ENCODE measurements around the gene ESR2.
A peak's percentile ranks its signal among the peaks of the same experiment; 100 is the strongest.
"Not testable (repeated sequence)": the region's sequence is repeated elsewhere in the genome, so short reads cannot be mapped to it uniquely, and the experiment has no call there.

ESR2 gene

DNA sequence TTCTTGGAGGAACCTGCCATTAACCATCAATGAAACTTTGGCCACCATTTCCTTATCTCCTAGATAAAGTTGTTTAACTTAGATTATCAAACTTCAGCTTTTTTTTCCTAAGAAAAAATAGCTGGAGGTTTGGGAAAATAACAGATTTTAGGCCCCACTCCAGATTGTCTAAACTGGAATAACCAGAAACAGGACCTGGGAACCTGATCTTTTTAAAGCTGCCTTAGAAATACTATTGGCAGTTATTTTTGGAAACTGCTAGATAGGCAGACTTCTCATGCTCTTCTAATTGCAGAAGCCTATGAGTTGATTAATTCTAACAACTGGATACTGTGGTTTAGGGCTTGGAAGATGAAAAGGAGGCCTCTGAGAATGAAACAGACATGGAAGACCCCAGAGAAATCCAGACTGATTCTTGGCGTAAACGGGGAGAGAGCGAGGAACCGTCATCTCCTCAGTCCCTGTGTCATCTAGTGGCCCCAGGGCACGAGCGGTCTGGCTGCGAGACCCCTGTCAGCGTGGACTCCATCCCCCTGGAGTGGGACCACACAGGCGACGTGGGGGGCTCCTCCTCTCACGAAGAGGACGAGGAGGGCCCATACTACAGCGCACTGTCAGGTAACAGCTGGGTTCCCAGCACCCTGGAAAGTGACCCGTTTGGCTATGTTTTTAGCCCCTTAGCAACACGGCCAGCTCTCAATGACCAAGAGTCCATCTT, 80.2 kb downstream of the ESR2 start:
- DNase-seq (ENCODE audit: low spot score): no peak
- TF ChIP-seq, protein P1, sequence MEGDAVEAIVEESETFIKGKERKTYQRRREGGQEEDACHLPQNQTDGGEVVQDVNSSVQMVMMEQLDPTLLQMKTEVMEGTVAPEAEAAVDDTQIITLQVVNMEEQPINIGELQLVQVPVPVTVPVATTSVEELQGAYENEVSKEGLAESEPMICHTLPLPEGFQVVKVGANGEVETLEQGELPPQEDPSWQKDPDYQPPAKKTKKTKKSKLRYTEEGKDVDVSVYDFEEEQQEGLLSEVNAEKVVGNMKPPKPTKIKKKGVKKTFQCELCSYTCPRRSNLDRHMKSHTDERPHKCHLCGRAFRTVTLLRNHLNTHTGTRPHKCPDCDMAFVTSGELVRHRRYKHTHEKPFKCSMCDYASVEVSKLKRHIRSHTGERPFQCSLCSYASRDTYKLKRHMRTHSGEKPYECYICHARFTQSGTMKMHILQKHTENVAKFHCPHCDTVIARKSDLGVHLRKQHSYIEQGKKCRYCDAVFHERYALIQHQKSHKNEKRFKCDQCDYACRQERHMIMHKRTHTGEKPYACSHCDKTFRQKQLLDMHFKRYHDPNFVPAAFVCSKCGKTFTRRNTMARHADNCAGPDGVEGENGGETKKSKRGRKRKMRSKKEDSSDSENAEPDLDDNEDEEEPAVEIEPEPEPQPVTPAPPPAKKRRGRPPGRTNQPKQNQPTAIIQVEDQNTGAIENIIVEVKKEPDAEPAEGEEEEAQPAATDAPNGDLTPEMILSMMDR (IDR thresholded peaks at IDR 0.05; ENCODE audit: extremely low read depth, missing control alignments): no peak

DNA sequence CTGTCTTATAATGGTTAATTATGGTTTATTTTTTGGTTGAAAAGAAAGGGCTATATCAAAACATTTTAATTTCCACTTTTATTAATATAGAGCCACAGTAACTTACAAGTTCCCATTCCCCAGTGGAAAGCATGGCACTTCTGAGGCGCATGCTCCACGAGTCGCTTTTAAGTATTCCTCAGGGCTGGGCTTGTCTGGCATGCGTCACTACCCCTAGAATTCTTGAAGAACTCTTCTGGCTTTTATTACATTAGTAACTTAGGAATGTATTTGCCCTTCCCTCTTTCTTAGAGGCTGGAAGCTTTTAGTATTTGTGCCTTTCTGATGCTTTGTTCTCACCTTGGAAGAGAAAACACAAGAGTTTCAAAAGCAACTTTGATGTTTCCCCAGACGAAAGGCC, 81.1 kb downstream of the ESR2 start:
- TF ChIP-seq, protein P1 (IDR thresholded peaks at IDR 0.05; ENCODE audit: extremely low read depth, missing control alignments): no peak
- no peak for DNase-seq (ENCODE audit: low spot score)

DNA sequence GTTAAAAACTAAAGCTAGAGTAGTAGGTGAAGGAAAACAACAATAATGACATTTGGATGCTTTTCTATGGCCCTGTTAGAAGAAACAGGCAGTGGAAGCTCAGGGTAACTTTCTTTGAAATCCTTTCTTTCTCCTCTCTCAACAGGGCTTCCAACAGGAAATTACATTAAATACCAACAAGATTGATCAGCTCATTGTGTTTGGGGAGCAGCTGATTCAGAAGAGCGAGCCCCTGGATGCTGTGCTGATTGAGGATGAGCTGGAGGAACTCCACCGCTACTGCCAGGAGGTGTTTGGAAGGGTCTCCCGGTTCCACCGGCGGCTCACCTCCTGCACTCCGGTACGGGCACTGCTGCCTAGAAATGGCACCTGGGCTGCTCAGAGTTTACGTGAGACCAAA, 81.5 kb downstream of the ESR2 start:
- TF ChIP-seq, protein P1 (IDR thresholded peaks at IDR 0.05; ENCODE audit: extremely low read depth, missing control alignments): no peak
- DNase-seq (ENCODE audit: low spot score): no peak

DNA sequence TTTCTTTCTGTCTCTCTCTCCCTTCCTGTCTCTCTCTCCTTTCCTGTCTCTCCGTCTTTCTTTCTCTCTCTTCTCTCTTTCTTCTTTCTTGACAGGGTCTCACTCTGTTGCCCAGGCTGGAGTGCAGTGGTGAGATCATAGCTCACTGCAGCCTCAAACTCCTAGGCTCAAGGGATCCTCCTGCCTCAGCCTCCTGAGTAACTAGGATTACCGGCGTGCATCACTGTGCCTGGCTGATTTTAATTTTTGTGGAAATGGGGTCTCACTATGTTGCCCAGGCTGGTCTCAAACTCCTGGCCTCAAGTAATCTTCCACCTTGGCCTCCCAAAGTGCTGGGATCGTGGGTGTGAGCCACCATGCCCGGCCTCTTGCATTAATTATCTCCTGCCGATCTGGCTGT, 83.3 kb downstream of the ESR2 start:
- not testable (repeated sequence) for DNase-seq (ENCODE audit: low spot score)

DNA sequence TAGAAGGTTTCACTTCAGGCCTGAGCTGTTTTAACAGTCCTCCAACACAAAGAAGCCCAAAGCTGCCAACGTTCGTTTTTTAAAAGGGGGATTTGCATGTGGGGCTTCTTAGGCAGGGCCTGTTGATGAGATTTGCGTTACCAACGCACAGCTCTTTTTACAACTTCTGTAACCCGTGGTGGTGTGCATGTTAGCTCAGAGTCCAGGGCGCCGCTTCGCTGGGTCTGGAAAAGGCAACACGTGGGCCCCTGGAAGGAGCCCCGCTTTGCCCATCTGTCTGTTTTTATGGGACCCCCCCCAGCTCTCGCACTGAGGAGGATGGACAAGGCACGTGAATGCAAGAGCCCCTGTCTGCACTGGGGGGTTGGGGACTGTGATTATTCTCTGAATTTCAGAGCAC, 84.0 kb downstream of the ESR2 start:
- no peak for DNase-seq (ENCODE audit: low spot score)
- TF ChIP-seq, protein P1 (IDR thresholded peaks at IDR 0.05; ENCODE audit: extremely low read depth, missing control alignments): no peak

DNA sequence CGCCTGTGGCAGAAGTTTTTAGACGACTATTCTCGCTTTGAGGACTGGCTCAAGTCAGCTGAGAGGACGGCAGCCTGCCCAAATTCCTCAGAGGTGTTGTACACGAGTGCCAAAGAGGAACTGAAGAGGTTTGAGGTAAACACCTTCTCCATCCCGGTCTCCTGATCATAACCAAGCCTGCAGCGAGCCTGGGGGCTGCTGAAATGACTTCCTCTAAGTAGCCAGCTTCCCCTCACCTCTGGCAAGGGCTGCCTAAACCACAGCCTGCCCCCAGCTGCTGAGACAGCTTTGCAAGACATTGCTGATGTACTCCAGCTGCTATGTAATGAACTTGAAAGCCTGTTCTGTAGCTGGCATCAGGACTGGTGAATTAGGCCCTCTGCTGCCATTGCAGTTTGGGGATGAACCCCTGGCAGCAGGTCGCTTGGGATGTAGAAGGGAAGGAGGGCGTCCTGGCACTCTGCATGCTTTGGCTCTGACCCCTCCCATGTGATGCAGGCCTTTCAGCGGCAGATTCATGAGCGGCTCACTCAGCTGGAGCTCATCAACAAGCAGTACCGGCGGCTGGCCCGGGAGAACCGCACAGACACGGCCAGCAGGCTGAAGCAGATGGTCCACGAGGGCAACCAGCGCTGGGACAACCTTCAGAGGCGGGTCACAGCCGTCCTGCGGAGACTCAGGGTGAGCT, 84.6 kb downstream of the ESR2 start:
- DNase-seq (ENCODE audit: low spot score): peak; percentile 31
- TF ChIP-seq, protein P1 (IDR thresholded peaks at IDR 0.05; ENCODE audit: extremely low read depth, missing control alignments): no peak

DNA sequence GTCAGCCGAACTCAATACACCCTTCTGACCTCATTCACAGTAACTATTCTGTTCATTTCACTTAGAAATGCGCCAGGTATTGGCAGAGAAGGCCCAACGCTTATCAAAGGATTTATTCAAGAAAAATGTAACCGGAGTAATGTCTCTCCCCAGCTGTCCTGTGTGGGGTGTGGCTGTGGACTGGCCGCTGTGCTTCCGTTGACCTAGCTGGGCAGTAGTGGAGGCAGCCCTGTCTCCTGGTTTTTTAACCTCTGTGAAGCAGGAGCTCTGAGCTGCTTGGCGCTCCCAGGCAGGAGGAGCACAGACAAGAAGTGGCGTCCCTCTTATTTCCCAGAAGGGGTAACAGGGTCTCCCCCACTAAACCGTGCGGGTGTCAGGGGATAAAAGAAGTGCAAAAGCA, 85.2 kb downstream of the ESR2 start:
- TF ChIP-seq, protein P1 (IDR thresholded peaks at IDR 0.05; ENCODE audit: extremely low read depth, missing control alignments): no peak
- no peak for DNase-seq (ENCODE audit: low spot score)

DNA sequence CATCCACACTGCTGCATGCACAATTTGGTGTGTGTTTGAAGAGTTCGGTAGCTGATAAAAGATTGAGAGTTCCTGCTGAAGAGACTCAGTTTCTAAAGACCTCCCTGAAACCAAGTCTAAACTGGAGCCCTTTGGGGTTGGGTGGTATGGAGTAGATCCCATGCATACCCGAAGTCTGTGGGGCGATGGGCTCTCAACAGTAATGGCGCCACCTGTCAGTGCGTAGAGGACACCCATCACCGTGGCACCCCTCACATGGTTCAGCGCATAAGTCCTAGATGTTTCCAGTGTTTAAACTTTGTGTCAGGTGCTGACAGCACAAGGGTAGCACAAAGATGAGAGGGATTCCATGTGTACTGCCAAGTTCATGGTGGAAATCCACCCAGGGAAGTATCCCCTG, 85.9 kb downstream of the ESR2 start:
- TF ChIP-seq, protein P1 (IDR thresholded peaks at IDR 0.05; ENCODE audit: extremely low read depth, missing control alignments): no peak
- DNase-seq (ENCODE audit: low spot score): no peak
